ENCODE data around the gene IZUMO1R.

GRCh38 chr11:94302776-94303175 lies 1.6 kb upstream of the IZUMO1R start:
- TF ChIP-seq CTCF (IDR thresholded peaks at IDR 0.05) (no peak), POLR2A (IDR thresholded peaks at IDR 0.05) (no peak)

Data from ovary (tissue), 3 donors.